Neural cell (in vitro differentiated cells): ENCODE data around the gene ACOT2. TPM values are rescaled to one million over a fixed set of nuclear protein-coding genes. Genes with fewer than 3 reads are reported as not detected.
"Not testable (repeated sequence)": the region's sequence is repeated elsewhere in the genome, so short reads cannot be mapped to it uniquely, and the experiment has no call there.

ENCODE experiments used
- H2AFZ ChIP-seq: fragments of 200-600, 300-800 bp; sonication (generic), shearing (Covaris generic); 2 replicates; pipeline ENCODE4 v1.6.0; 2014; ENCODE audit warnings: low read depth, mild to moderate bottlenecking, antibody characterized with exemption, low read length, moderate library complexity
- H3F3A ChIP-seq: fragments of 200-600 bp; shearing (Covaris generic); 2 replicates; pipeline ENCODE4 v1.6.1; 2016; ENCODE audit warnings: mild to moderate bottlenecking, moderate library complexity, mixed read lengths, antibody characterized with exemption, low read length; ENCODE audit not compliant: insufficient read depth, poor library complexity, severe bottlenecking
- H3K27ac ChIP-seq: fragments of 200-600, 300-800 bp; sonication (generic), shearing (Covaris generic); 2 replicates; pipeline ENCODE4 v1.5.1; 2014; ENCODE audit warnings: mild to moderate bottlenecking, low read length, moderate library complexity
- H3K27me3 ChIP-seq: fragments of 300-800, 200-600 bp; sonication (generic), shearing (Covaris generic); 2 replicates; pipeline ENCODE4 v1.6.0; 2014; ENCODE audit warnings: mild to moderate bottlenecking, low read depth, low read length, moderate library complexity; ENCODE audit not compliant: insufficient read depth
- H3K36me3 ChIP-seq: fragments of 300-800, 200-600 bp; sonication (generic), shearing (Covaris generic); 2 replicates; pipeline ENCODE4 v1.5.1; 2014; ENCODE audit warnings: mild to moderate bottlenecking, antibody characterized with exemption, low read length, moderate library complexity; ENCODE audit not compliant: insufficient read depth
- H3K4me2 ChIP-seq: fragments of 300-800, 200-600 bp; sonication (generic), shearing (Covaris generic); 2 replicates; pipeline ENCODE4 v1.6.0; 2014; ENCODE audit warnings: mild to moderate bottlenecking, low read length
- H3K4me3 ChIP-seq: fragments of 300-800, 200-600 bp; sonication (generic), shearing (Covaris generic); 2 replicates; pipeline ENCODE4 v1.5.1; 2014; ENCODE audit warnings: mild to moderate bottlenecking, low read length, moderate library complexity
- H3K79me2 ChIP-seq: fragments of 200-600 bp; shearing (Covaris generic); replicated peaks from 2 replicates; pipeline ENCODE4 v1.6.0; 2014; ENCODE audit warnings: mild to moderate bottlenecking, low read length, moderate library complexity; ENCODE audit not compliant: insufficient read depth
- H3K9ac ChIP-seq: fragments of 300-800, 200-600 bp; sonication (generic), shearing (Covaris generic); 2 replicates; pipeline ENCODE4 v1.6.1; 2016; ENCODE audit warnings: mild to moderate bottlenecking, low read length, mixed read lengths
- H3K9me2 ChIP-seq: fragments of 200-600 bp; shearing (Covaris generic); 2 replicates; pipeline ENCODE4 v1.6.1; 2016; ENCODE audit warnings: mild to moderate bottlenecking, low read length, mixed read lengths; ENCODE audit not compliant: insufficient read depth
- H3K9me3 ChIP-seq: fragments of 200-600, 300-800 bp; sonication (generic), shearing (Covaris generic); 2 replicates; pipeline ENCODE4 v1.6.1; 2016; ENCODE audit warnings: mild to moderate bottlenecking, mixed run types, low read length, moderate library complexity, mixed read lengths
- H4K20me1 ChIP-seq: fragments of 200-600 bp; shearing (Covaris generic); 2 replicates; pipeline ENCODE4 v1.6.1; 2016; ENCODE audit warnings: mild to moderate bottlenecking, mixed run types; ENCODE audit not compliant: insufficient read depth
- EP300 ChIP-seq: fragments of 450-650 bp; conservative IDR thresholded peaks from 2 replicates; pipeline ENCODE4 v1.6.1; 2014; ENCODE audit warnings: antibody characterized with exemption, mild to moderate bottlenecking, moderate library complexity; ENCODE audit not compliant: poor library complexity, severe bottlenecking
- EZH2 ChIP-seq: fragments of 200-600, 300-800 bp; shearing (Covaris generic), sonication (generic); IDR thresholded peaks from 2 replicates; pipeline ENCODE4 v1.6.1; 2014; ENCODE audit warnings: antibody characterized with exemption, low read length, borderline replicate concordance, mild to moderate bottlenecking; ENCODE audit not compliant: insufficient read depth, poor library complexity, severe bottlenecking
- MXI1 ChIP-seq: fragments of 450-650 bp; conservative IDR thresholded peaks from 2 replicates; pipeline ENCODE4 v1.6.1; 2014; ENCODE audit warnings: antibody characterized with exemption, mild to moderate bottlenecking; ENCODE audit not compliant: poor library complexity, severe bottlenecking
- POLR2AphosphoS5 ChIP-seq: IDR thresholded peaks from 2 replicates; pipeline ENCODE4 v1.6.1; 2012
- RAD21 ChIP-seq: fragments of 450-650 bp; conservative IDR thresholded peaks from 2 replicates; pipeline ENCODE4 v1.6.1; 2014; ENCODE audit warnings: antibody characterized with exemption, mild to moderate bottlenecking, moderate library complexity
- SMC3 ChIP-seq: fragments of 450-650 bp; conservative IDR thresholded peaks from 2 replicates; pipeline ENCODE4 v1.6.1; 2014; ENCODE audit warnings: antibody characterized with exemption, mild to moderate bottlenecking, moderate library complexity; ENCODE audit not compliant: poor library complexity
- TAF1 ChIP-seq: IDR thresholded peaks from 2 replicates; pipeline ENCODE4 v1.6.1; 2012; ENCODE audit warnings: low read depth
- polyA plus RNA-seq: library from polyadenylated mRNA; depleted of rRNA; stranded (reverse); fragments of >200 nt; gene quantifications from 2 replicates; pipeline ENCODE4 v1.2.3, GENCODE V29; 2014
- TF ChIP-seq, protein P1 (sequence below): fragments of 450-650 bp; IDR thresholded peaks from 2 replicates; pipeline ENCODE4 v1.5.1; 2014; ENCODE audit warnings: antibody characterized with exemption, mild to moderate bottlenecking, moderate library complexity; ENCODE audit not compliant: poor library complexity, severe bottlenecking
- TF ChIP-seq, protein P2 (sequence below): IDR thresholded peaks from 2 replicates; pipeline ENCODE4 v1.6.1; 2012; ENCODE audit warnings: borderline replicate concordance

The ACOT2 gene
- polyA plus RNA-seq, 1 donor from 2014 or later: 1.7 TPM

DNA sequence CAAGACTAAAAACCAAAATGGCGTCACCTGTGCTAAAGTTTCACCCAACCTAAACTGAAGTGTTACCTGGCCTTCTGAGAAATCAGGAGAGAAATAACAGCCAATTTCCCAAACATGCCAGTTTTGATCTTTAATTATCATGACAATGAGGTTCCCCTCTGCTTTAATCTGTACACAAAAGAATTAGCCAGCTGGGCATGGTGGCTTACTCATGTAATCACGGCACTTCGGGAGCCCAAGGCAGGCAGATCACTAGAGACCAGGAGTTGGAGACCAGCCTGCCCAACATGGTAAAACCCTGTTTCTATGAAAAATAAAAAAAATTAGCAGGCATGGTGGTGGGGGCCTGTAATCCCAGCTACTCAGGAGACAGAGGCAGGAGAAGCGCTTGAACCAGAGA is 15.2 kb upstream of the ACOT2 start:
- TF ChIP-seq TAF1 (no peak), SMC3 (no peak), EP300 (no peak), POLR2AphosphoS5 (no peak), MXI1 (no peak), EZH2 (no peak), RAD21 (no peak)
- TF ChIP-seq, protein P1, sequence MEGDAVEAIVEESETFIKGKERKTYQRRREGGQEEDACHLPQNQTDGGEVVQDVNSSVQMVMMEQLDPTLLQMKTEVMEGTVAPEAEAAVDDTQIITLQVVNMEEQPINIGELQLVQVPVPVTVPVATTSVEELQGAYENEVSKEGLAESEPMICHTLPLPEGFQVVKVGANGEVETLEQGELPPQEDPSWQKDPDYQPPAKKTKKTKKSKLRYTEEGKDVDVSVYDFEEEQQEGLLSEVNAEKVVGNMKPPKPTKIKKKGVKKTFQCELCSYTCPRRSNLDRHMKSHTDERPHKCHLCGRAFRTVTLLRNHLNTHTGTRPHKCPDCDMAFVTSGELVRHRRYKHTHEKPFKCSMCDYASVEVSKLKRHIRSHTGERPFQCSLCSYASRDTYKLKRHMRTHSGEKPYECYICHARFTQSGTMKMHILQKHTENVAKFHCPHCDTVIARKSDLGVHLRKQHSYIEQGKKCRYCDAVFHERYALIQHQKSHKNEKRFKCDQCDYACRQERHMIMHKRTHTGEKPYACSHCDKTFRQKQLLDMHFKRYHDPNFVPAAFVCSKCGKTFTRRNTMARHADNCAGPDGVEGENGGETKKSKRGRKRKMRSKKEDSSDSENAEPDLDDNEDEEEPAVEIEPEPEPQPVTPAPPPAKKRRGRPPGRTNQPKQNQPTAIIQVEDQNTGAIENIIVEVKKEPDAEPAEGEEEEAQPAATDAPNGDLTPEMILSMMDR: no peak
- TF ChIP-seq, protein P2, sequence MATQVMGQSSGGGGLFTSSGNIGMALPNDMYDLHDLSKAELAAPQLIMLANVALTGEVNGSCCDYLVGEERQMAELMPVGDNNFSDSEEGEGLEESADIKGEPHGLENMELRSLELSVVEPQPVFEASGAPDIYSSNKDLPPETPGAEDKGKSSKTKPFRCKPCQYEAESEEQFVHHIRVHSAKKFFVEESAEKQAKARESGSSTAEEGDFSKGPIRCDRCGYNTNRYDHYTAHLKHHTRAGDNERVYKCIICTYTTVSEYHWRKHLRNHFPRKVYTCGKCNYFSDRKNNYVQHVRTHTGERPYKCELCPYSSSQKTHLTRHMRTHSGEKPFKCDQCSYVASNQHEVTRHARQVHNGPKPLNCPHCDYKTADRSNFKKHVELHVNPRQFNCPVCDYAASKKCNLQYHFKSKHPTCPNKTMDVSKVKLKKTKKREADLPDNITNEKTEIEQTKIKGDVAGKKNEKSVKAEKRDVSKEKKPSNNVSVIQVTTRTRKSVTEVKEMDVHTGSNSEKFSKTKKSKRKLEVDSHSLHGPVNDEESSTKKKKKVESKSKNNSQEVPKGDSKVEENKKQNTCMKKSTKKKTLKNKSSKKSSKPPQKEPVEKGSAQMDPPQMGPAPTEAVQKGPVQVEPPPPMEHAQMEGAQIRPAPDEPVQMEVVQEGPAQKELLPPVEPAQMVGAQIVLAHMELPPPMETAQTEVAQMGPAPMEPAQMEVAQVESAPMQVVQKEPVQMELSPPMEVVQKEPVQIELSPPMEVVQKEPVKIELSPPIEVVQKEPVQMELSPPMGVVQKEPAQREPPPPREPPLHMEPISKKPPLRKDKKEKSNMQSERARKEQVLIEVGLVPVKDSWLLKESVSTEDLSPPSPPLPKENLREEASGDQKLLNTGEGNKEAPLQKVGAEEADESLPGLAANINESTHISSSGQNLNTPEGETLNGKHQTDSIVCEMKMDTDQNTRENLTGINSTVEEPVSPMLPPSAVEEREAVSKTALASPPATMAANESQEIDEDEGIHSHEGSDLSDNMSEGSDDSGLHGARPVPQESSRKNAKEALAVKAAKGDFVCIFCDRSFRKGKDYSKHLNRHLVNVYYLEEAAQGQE: no peak
- no peaks in the 10 kb centered on the region for H3K9me3 ChIP-seq
- no peak overlapping the region for H3K27ac ChIP-seq

DNA sequence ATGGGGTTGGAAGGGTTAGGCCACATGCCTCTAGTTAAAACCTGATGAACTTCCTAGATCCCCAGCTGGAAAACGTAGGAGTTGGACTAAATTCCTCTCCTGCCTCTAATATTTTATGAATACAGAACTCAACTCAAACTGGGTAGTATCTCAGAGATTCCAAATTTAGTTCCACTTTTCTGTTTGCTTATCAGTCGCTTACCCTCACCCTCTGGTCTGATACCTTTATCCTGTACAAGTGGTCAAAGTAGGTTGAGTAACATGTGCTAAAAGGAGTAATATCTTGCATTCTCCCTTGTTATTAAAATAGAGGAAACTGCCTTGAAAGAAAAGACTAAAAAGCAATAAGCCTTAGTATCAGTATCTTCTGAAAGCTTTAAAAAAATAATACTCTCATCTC is 11.8 kb upstream of the ACOT2 start:
- not testable (repeated sequence) for H3F3A ChIP-seq, H3K4me3 ChIP-seq, H3K79me2 ChIP-seq, H3K36me3 ChIP-seq, H3K9ac ChIP-seq, H3K9me2 ChIP-seq, H3K9me3 ChIP-seq, H3K4me2 ChIP-seq, H3K27ac ChIP-seq, H4K20me1 ChIP-seq, H3K27me3 ChIP-seq, H2AFZ ChIP-seq

More for the DNA sequence above, 15.2 kb upstream of the ACOT2 start:
- Histone ChIP-seq H2AFZ (no peak overlapping the region), H3K4me3 (no peak overlapping the region), H3K79me2 (no peaks in the 10 kb centered on the region), H3K9ac (no peak overlapping the region), H3K9me2 (no peaks in the 10 kb centered on the region), H4K20me1 (no peaks in the 10 kb centered on the region), H3F3A (no peaks in the 10 kb centered on the region), H3K36me3 (no peaks in the 10 kb centered on the region), H3K4me2 (no peak overlapping the region), H3K27me3 (no peaks in the 10 kb centered on the region)

DNA sequence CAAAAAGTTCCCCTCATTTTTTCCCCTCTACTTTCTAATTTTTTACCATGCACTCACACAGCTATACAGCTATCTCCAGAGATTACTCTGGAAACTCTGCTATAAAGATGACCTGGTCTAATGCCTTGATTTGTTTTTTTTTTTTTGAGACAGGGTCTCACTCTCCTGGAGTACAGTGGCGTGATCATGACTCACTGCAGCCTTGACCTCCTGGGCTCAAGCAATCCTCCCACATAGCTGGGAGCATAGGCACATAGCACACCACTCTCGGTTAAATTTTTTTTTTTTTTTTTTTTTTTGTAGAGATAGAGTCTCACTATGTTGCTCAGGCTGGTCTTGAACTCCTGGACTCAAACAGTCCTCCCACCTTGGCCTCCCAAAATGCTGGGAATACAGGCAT is 10.8 kb upstream of the ACOT2 start:
- not testable (repeated sequence) for H3K36me3 ChIP-seq, H4K20me1 ChIP-seq, H2AFZ ChIP-seq, H3K27ac ChIP-seq, H3K9me3 ChIP-seq, H3K9me2 ChIP-seq, H3K27me3 ChIP-seq, H3K9ac ChIP-seq, H3F3A ChIP-seq, H3K4me2 ChIP-seq, H3K79me2 ChIP-seq, H3K4me3 ChIP-seq

DNA sequence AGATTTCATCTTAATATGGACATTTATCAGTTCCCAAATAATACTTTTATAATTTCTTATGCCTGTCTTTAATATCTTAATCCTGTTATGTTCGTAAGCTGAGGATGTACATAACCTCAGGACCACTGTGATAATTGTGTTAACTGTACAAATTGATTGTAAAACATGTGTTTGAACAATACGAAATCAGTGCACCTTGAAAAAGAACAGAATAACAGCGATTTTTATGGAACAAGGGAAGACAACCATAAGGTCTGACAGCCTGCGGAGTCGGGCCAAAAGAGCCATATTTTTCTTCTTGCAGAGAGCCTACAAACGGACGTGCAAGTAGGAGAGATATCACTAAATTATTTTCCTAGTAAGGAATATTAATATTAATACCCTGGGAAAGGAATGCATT is 6.8 kb upstream of the ACOT2 start:
- H3F3A ChIP-seq, H4K20me1 ChIP-seq, H2AFZ ChIP-seq, H3K27me3 ChIP-seq, H3K9ac ChIP-seq, H3K4me2 ChIP-seq, H3K9me2 ChIP-seq, H3K9me3 ChIP-seq, H3K79me2 ChIP-seq, H3K27ac ChIP-seq, H3K4me3 ChIP-seq, H3K36me3 ChIP-seq: not testable (repeated sequence)

DNA sequence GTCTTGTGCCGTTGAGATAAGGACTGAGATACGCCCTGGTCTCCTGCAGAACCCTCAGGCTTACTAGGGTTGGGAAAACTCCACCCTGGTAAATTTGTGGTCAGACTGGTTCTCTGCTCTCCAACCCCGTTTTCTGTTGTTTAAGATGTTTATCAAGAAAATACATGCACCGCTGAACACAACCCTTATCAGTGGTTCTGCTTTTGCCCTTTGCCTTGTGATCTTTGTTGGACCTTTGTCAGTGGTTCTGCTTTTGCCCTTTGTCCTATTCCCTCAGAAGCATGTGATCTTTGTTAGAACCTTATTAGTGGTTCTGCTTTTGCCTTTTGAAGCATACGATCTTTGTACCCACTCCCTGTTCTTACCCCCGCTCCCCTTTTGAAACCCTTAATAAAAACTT is 6.3 kb upstream of the ACOT2 start:
- H3K79me2 ChIP-seq, H3K9ac ChIP-seq, H3K27ac ChIP-seq, H2AFZ ChIP-seq, H3K9me3 ChIP-seq, H4K20me1 ChIP-seq, H3K4me2 ChIP-seq, H3K36me3 ChIP-seq, H3K4me3 ChIP-seq, H3K27me3 ChIP-seq, H3F3A ChIP-seq, H3K9me2 ChIP-seq: not testable (repeated sequence)
